Endothelial cell of umbilical vein (primary cell): Measurements from ENCODE around the gene TKTL1. TPM values are rescaled to one million over a fixed set of nuclear protein-coding genes. Genes with fewer than 3 reads are reported as not detected.

ENCODE experiments used
- BruUV-seq: library from RNA; stranded (reverse); fragments of 400-500 nt; replicated peaks from 2 replicates; lab custom pipeline; 2021; lab: Mats Ljungman, UMichigan
- CTCF ChIA-PET: fragments of 300-600, 350-600 bp; sonication (Branson Sonifier 250); formaldehyde crosslinking; loops from one replicate; lab custom pipeline; 2021; ENCODE audit warnings: antibody characterized with exemption, inconsistent platforms; lab: Charles Lee
- POLR2A ChIA-PET: fragments of 300-600, 350-600 bp; sonication (Branson Sonifier 250); formaldehyde crosslinking; loops from one replicate; lab custom pipeline; 2021; ENCODE audit warnings: antibody characterized with exemption, inconsistent platforms; lab: Charles Lee
- DNase-seq: peaks from one replicate; pipeline ENCODE4 v3.0.0-alpha.2; 2011; ENCODE audit warnings: low read depth, low spot score
- FAIRE-seq: peaks from 2 replicates; lab custom pipeline; 2011; peaks lifted over from hg19 to GRCh38; lab: Jason Lieb, UNC
- H2AFZ ChIP-seq: 2 replicates; pipeline ENCODE4 v1.6.0; 2012; ENCODE audit warnings: low read depth, low read length, control low read depth, inconsistent platforms
- H3K27ac ChIP-seq: 2 replicates; pipeline ENCODE4 v1.5.1; 2011; ENCODE audit warnings: low read depth, mild to moderate bottlenecking, control low read depth, low read length, moderate library complexity; ENCODE audit not compliant: insufficient read depth
- H3K27me3 ChIP-seq, 2 experiments: 2 replicates each; pipeline versions ENCODE4 v1.6.0 to v1.6.1; 2011; ENCODE audit warnings: low read length in 2 of 2, mixed read lengths in 1 of 2; ENCODE audit not compliant: control insufficient read depth in 2 of 2, insufficient read depth in 2 of 2
- H3K36me3 ChIP-seq, 2 experiments: 2 replicates in 1 of 2; 3 replicates in 1 of 2; pipeline ENCODE4 v1.5.1; 2011; ENCODE audit warnings: low read length in 2 of 2, mild to moderate bottlenecking in 1 of 2, moderate library complexity in 1 of 2; ENCODE audit not compliant: control insufficient read depth in 2 of 2, insufficient read depth in 2 of 2; ENCODE audit errors: extremely low read depth in 1 of 2
- H3K4me1 ChIP-seq: 3 replicates; pipeline ENCODE4 v1.5.1; 2011; ENCODE audit warnings: mild to moderate bottlenecking, low read length; ENCODE audit not compliant: control insufficient read depth, insufficient read depth; ENCODE audit errors: extremely low read depth
- H3K4me2 ChIP-seq: 2 replicates; pipeline ENCODE4 v1.6.1; 2011; ENCODE audit warnings: low read length, control low read depth, mixed read lengths; ENCODE audit not compliant: insufficient read depth
- H3K4me3 ChIP-seq, 3 experiments: fragments of 200-600 bp in 1 of 3; sonication (generic), shearing (Covaris generic) in 1 of 3; replicated peaks in 1 of 3; 2 replicates each; pipeline ENCODE4 v1.5.1; 2011 to 2016; ENCODE audit warnings: control low read depth in 3 of 3, low read length in 3 of 3, mild to moderate bottlenecking in 2 of 3, inconsistent platforms in 1 of 3, low read depth in 1 of 3, moderate library complexity in 1 of 3; ENCODE audit not compliant: insufficient read depth in 1 of 3
- H3K79me2 ChIP-seq: 2 replicates; pipeline ENCODE4 v1.6.0; 2012; ENCODE audit warnings: low read length, inconsistent platforms; ENCODE audit not compliant: control insufficient read depth, insufficient read depth
- H3K9ac ChIP-seq: replicated peaks from 2 replicates; pipeline ENCODE3; 2011; ENCODE audit warnings: low read length, control low read depth; ENCODE audit not compliant: insufficient read depth; ENCODE audit errors: extremely low read depth
- H3K9me1 ChIP-seq: replicated peaks from 3 replicates; pipeline ENCODE4 v1.6.0; 2011; ENCODE audit warnings: mild to moderate bottlenecking, low read length; ENCODE audit not compliant: control insufficient read depth, insufficient read depth; ENCODE audit errors: extremely low read depth
- H3K9me3 ChIP-seq: replicated peaks from 2 replicates; pipeline ENCODE4 v1.5.1; 2012; ENCODE audit warnings: low read length, inconsistent platforms; ENCODE audit not compliant: control insufficient read depth, insufficient read depth
- H4K20me1 ChIP-seq: replicated peaks from 2 replicates; pipeline ENCODE3; 2011; ENCODE audit warnings: mild to moderate bottlenecking, low read length; ENCODE audit not compliant: control insufficient read depth, insufficient read depth; ENCODE audit errors: extremely low read depth
- EZH2 ChIP-seq: IDR thresholded peaks from 2 replicates; pipeline ENCODE4 v1.6.1; 2012; ENCODE audit warnings: borderline replicate concordance, low read depth, mild to moderate bottlenecking, moderate library complexity, low read length, inconsistent platforms; ENCODE audit not compliant: severe bottlenecking
- FOS ChIP-seq: IDR thresholded peaks from 2 replicates; pipeline ENCODE4 v1.6.1; 2011; ENCODE audit warnings: mild to moderate bottlenecking, low read length, moderate library complexity, borderline replicate concordance; ENCODE audit not compliant: insufficient read depth
- GATA2 ChIP-seq: IDR thresholded peaks from 2 replicates; pipeline ENCODE4 v1.7.0; 2011; ENCODE audit warnings: low read depth, mild to moderate bottlenecking, moderate library complexity, mixed read lengths, low read length; ENCODE audit not compliant: insufficient read length, insufficient read depth
- JUN ChIP-seq: IDR thresholded peaks from 2 replicates; pipeline ENCODE4 v1.6.1; 2011; ENCODE audit warnings: borderline replicate concordance, low read depth; ENCODE audit not compliant: insufficient read length, insufficient read depth
- MYC ChIP-seq: IDR thresholded peaks from one replicate; pipeline ENCODE4 v1.6.1; 2011; ENCODE audit warnings: mild to moderate bottlenecking, low read depth, low read length
- POLR2A ChIP-seq: IDR thresholded peaks from 2 replicates; pipeline ENCODE4 v1.6.1; 2012; ENCODE audit warnings: low read depth, mild to moderate bottlenecking, control low read depth, low read length
- POLR2AphosphoS5 ChIP-seq: IDR thresholded peaks from 2 replicates; pipeline ENCODE4 v1.6.1; 2012; ENCODE audit warnings: low read depth, mild to moderate bottlenecking, control low read depth, low read length, moderate library complexity; ENCODE audit not compliant: insufficient read depth
- dilution Hi-C: fragments of 300-500 bp; cut with MboI; formaldehyde crosslinking; loops from one replicate; pipeline ENCODE4 v1.15.0; 2019; ENCODE audit warnings: low sequenced_read_pairs; ENCODE audit not compliant: extremely low pct_ligation_motif_present
- intact Hi-C: fragments of 100-400 bp; cut with micrococcal nuclease; formaldehyde crosslinking; loops from one replicate; pipeline ENCODE4 v1.10.0; 2022
- polyA plus RNA-seq, 4 experiments: library from polyadenylated mRNA; depleted of rRNA in 3 of 4; stranded (reverse) in 3 of 4; unstranded in 1 of 4; fragments of >200 nt; gene quantifications; 2 replicates each; pipeline versions ENCODE4 v1.2.1 to v1.2.3, GENCODE V29; 2011 to 2012; ENCODE audit warnings: missing spikeins in 1 of 4
- total RNA-seq: library from RNA; stranded (reverse); gene quantifications from 2 replicates; pipeline ENCODE4 v1.2.3, GENCODE V29; 2021
- TF ChIP-seq, protein P1 (sequence below), 2 donors: IDR thresholded peaks; 1 replicate in 1 of 2; 2 replicates in 1 of 2; pipeline ENCODE4 v1.5.1; 2011; ENCODE audit warnings: low read length in 2 of 2, mild to moderate bottlenecking in 2 of 2, moderate library complexity in 2 of 2, control low read depth in 1 of 2, inconsistent platforms in 1 of 2, low read depth in 1 of 2; ENCODE audit not compliant: insufficient read depth in 1 of 2; ENCODE audit errors: extremely low read depth in 1 of 2
- TF ChIP-seq, protein P2 (sequence below): IDR thresholded peaks from 2 replicates; pipeline ENCODE4 v1.6.1; 2011; ENCODE audit not compliant: insufficient read depth, insufficient read length

TKTL1 gene
- total and polyA plus RNA-seq, 2 donors (not counting 3 experiments of a cell fraction or from before 2014, with no cell fraction given): 0.03 TPM; not detected in 1

DNA sequence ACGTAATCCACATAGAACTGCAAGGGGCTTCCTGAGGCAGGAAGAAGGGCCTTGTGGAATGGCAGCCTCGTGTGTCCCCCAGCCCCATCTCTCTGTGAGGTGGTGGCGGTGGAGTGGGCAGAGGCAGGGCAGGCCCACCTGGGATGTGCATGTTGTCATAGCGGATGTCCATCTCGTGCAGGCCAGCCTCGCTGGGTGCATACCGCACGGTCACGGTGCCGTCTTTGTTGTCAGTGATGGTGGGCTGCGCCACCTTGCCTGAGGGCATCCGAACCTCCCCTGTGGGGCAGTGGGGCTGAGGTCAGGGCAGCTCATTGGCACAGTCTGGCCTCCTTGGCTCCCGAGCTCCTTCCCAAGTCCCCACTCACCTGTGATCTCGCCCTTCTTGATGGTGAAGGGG is 58.4 kb downstream of the TKTL1 start:
- H3K27ac ChIP-seq: no peak overlapping the region
- H3K4me3 ChIP-seq: no peak overlapping the region
- BruUV-seq: no TSS peak
- H3K4me1 ChIP-seq: no peaks in the 10 kb centered on the region
- ChIA-PET POLR2A (no interaction called here), CTCF (no interaction called here)
- no peak for TF ChIP-seq EZH2
- no peak for TF ChIP-seq MYC
- no peak for TF ChIP-seq POLR2A
- TF ChIP-seq POLR2AphosphoS5: no peak
- no peak for TF ChIP-seq JUN
- TF ChIP-seq, protein P1, sequence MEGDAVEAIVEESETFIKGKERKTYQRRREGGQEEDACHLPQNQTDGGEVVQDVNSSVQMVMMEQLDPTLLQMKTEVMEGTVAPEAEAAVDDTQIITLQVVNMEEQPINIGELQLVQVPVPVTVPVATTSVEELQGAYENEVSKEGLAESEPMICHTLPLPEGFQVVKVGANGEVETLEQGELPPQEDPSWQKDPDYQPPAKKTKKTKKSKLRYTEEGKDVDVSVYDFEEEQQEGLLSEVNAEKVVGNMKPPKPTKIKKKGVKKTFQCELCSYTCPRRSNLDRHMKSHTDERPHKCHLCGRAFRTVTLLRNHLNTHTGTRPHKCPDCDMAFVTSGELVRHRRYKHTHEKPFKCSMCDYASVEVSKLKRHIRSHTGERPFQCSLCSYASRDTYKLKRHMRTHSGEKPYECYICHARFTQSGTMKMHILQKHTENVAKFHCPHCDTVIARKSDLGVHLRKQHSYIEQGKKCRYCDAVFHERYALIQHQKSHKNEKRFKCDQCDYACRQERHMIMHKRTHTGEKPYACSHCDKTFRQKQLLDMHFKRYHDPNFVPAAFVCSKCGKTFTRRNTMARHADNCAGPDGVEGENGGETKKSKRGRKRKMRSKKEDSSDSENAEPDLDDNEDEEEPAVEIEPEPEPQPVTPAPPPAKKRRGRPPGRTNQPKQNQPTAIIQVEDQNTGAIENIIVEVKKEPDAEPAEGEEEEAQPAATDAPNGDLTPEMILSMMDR (IDR thresholded peaks at IDR 0.05; ENCODE audit: extremely low read depth in 1 of 2, insufficient read depth in 1 of 2, low read depth in 1 of 2, low read length in 2 of 2): no peak
- TF ChIP-seq GATA2: no peak
- TF ChIP-seq, protein P2, sequence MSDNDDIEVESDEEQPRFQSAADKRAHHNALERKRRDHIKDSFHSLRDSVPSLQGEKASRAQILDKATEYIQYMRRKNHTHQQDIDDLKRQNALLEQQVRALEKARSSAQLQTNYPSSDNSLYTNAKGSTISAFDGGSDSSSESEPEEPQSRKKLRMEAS: no peak
- no peak for TF ChIP-seq FOS
- H3K4me2 ChIP-seq: no peak overlapping the region
- H3K9ac ChIP-seq: no peak overlapping the region
- no peak overlapping the region for H2AFZ ChIP-seq
- H4K20me1 ChIP-seq: no peaks in the 10 kb centered on the region
- no peaks in the 10 kb centered on the region for H3K9me3 ChIP-seq
- FAIRE-seq (no peak), DNase-seq (no peak)
- peaks cover 24% of the 10 kb centered on the region for H3K79me2 ChIP-seq
- intact Hi-C loops: no loop called here
- no peaks in the 10 kb centered on the region for H3K9me1 ChIP-seq
- dilution Hi-C loops: no loop called here
- H3K27me3 ChIP-seq: no peaks in the 10 kb centered on the region
- H3K36me3 ChIP-seq: peaks cover 5 to 99% of the 10 kb centered on the region in 2 experiments
